HEK293 (cell line): ENCODE results near the gene REG1A.

ENCODE experiments used
- MEIS1 ChIP-seq: sonication (generic); formaldehyde crosslinking; IDR thresholded peaks from 2 replicates; pipeline ENCODE4 v1.8.1; 2022; ENCODE audit warnings: missing genetic modification reagents, mild to moderate bottlenecking, borderline replicate concordance
- ZFP3 ChIP-seq: fragments of 450-650 bp; formaldehyde crosslinking; IDR thresholded peaks from 2 replicates; pipeline ENCODE4 v1.5.1; 2016; ENCODE audit warnings: low read depth, missing biosample characterization, missing genetic modification characterization
- ZFP69B ChIP-seq: fragments of 450-650 bp; formaldehyde crosslinking; IDR thresholded peaks from 2 replicates; pipeline ENCODE4 v1.5.1; 2016; ENCODE audit warnings: missing biosample characterization, missing genetic modification characterization
- ZNF140 ChIP-seq: fragments of 450-650 bp; formaldehyde crosslinking; IDR thresholded peaks from 2 replicates; pipeline ENCODE4 v1.5.1; 2016; ENCODE audit warnings: missing biosample characterization, missing genetic modification characterization
- ZNF274 ChIP-seq, 2 experiments: fragments of 200-500 bp in 1 of 2; fragments of 450-650 bp in 1 of 2; sonication (Bioruptor generic) in 1 of 2; formaldehyde crosslinking in 1 of 2; IDR thresholded peaks; 2 replicates each; pipeline versions ENCODE4 v1.5.1 to v1.6.1; 2014 to 2016; ENCODE audit warnings: borderline replicate concordance in 1 of 2, inconsistent platforms in 1 of 2, low read length in 1 of 2, missing biosample characterization in 1 of 2, missing genetic modification characterization in 1 of 2
- ZNF423 ChIP-seq: fragments of 450-650 bp; formaldehyde crosslinking; IDR thresholded peaks from 2 replicates; pipeline ENCODE4 v1.5.1; 2016; ENCODE audit warnings: missing biosample characterization, missing genetic modification characterization
- ZNF677 ChIP-seq: fragments of 450-650 bp; IDR thresholded peaks from 2 replicates; pipeline ENCODE4 v1.5.0; 2018; ENCODE audit warnings: missing biosample characterization, mild to moderate bottlenecking, missing genetic modification characterization, moderate library complexity
- ZNF707 ChIP-seq: fragments of 450-650 bp; formaldehyde crosslinking; IDR thresholded peaks from 2 replicates; pipeline ENCODE4 v1.5.1; 2016; ENCODE audit warnings: missing biosample characterization, missing genetic modification characterization
- TF ChIP-seq, protein P1 (sequence below): fragments of 450-650 bp; formaldehyde crosslinking; IDR thresholded peaks from 2 replicates; pipeline ENCODE4 v1.5.1; 2016; ENCODE audit warnings: missing biosample characterization, missing genetic modification characterization
- TF ChIP-seq, protein P2 (sequence below): sonication (generic); formaldehyde crosslinking; IDR thresholded peaks from 2 replicates; pipeline ENCODE4 v1.8.1; 2022; ENCODE audit warnings: mild to moderate bottlenecking, moderate library complexity, missing genetic modification reagents

- TF ChIP-seq MEIS1 (CRISPR knock-in tag) = no peak
- TF ChIP-seq, protein P1, sequence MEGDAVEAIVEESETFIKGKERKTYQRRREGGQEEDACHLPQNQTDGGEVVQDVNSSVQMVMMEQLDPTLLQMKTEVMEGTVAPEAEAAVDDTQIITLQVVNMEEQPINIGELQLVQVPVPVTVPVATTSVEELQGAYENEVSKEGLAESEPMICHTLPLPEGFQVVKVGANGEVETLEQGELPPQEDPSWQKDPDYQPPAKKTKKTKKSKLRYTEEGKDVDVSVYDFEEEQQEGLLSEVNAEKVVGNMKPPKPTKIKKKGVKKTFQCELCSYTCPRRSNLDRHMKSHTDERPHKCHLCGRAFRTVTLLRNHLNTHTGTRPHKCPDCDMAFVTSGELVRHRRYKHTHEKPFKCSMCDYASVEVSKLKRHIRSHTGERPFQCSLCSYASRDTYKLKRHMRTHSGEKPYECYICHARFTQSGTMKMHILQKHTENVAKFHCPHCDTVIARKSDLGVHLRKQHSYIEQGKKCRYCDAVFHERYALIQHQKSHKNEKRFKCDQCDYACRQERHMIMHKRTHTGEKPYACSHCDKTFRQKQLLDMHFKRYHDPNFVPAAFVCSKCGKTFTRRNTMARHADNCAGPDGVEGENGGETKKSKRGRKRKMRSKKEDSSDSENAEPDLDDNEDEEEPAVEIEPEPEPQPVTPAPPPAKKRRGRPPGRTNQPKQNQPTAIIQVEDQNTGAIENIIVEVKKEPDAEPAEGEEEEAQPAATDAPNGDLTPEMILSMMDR (tag by site-specific recombination) = no peak
- TF ChIP-seq ZNF140 (tag by site-specific recombination) = no peak
- TF ChIP-seq ZNF274 (IDR thresholded peaks at IDR 0.05; ENCODE audit: low read length) = no peak
- no peak for TF ChIP-seq ZNF274 (tag by site-specific recombination; IDR thresholded peaks at IDR 0.05; ENCODE audit: borderline replicate concordance)
- TF ChIP-seq, protein P2, sequence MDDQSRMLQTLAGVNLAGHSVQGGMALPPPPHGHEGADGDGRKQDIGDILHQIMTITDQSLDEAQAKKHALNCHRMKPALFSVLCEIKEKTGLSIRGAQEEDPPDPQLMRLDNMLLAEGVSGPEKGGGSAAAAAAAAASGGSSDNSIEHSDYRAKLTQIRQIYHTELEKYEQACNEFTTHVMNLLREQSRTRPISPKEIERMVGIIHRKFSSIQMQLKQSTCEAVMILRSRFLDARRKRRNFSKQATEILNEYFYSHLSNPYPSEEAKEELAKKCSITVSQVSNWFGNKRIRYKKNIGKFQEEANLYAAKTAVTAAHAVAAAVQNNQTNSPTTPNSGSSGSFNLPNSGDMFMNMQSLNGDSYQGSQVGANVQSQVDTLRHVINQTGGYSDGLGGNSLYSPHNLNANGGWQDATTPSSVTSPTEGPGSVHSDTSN = no peak
- no peak for TF ChIP-seq ZFP69B (tag by site-specific recombination)
- TF ChIP-seq ZNF677 = no peak
- no peak for TF ChIP-seq ZFP3 (tag by site-specific recombination)
- no peak for TF ChIP-seq ZNF707 (tag by site-specific recombination)
- no peak for TF ChIP-seq ZNF423
Measured at GRCh38 chr2:79129260-79129659, 9.0 kb downstream of the REG1A start.
